ENCODE data around the gene PRKCB. TPM values are rescaled to one million over a fixed set of nuclear protein-coding genes. Genes with fewer than 3 reads are reported as not detected.

PRKCB gene
- total and polyA plus RNA-seq, 2 of the 8 experiments (the other 6 are each of a cell fraction or from before 2014, with no cell fraction given), result 7.1 to 12.1 TPM

DNA sequence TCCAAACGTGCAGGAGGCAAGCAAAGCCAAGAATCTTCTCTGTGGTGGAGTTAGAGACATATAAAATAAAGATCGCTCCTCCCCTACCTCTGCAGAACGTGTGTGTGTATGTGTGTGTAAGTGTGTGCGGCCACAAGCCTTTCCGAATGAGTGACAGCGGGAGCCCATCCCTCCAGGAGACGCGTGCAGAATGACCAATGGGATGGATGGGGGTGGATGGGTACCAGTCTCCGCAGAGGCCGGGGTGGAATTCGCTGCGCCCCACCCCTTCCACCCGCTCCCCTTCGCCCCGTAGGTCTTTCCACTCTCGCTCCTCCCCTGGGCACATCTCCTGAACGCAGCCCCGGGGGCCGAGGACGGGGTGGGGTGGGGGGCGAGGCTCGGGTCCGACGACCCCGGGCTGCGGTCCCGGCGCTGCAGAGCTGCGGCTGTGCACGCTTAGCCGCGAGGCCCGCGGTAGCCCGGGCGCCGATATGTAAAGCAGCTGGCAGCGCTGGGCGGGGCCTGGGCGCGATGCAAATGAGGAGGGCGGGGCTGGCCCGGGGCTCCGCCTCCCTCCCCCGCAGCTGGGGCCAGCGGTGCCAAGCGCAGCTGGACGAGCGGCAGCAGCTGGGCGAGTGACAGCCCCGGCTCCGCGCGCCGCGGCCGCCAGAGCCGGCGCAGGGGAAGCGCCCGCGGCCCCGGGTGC is at the start of gene PRKCB (continued):
- TF ChIP-seq, protein P1, sequence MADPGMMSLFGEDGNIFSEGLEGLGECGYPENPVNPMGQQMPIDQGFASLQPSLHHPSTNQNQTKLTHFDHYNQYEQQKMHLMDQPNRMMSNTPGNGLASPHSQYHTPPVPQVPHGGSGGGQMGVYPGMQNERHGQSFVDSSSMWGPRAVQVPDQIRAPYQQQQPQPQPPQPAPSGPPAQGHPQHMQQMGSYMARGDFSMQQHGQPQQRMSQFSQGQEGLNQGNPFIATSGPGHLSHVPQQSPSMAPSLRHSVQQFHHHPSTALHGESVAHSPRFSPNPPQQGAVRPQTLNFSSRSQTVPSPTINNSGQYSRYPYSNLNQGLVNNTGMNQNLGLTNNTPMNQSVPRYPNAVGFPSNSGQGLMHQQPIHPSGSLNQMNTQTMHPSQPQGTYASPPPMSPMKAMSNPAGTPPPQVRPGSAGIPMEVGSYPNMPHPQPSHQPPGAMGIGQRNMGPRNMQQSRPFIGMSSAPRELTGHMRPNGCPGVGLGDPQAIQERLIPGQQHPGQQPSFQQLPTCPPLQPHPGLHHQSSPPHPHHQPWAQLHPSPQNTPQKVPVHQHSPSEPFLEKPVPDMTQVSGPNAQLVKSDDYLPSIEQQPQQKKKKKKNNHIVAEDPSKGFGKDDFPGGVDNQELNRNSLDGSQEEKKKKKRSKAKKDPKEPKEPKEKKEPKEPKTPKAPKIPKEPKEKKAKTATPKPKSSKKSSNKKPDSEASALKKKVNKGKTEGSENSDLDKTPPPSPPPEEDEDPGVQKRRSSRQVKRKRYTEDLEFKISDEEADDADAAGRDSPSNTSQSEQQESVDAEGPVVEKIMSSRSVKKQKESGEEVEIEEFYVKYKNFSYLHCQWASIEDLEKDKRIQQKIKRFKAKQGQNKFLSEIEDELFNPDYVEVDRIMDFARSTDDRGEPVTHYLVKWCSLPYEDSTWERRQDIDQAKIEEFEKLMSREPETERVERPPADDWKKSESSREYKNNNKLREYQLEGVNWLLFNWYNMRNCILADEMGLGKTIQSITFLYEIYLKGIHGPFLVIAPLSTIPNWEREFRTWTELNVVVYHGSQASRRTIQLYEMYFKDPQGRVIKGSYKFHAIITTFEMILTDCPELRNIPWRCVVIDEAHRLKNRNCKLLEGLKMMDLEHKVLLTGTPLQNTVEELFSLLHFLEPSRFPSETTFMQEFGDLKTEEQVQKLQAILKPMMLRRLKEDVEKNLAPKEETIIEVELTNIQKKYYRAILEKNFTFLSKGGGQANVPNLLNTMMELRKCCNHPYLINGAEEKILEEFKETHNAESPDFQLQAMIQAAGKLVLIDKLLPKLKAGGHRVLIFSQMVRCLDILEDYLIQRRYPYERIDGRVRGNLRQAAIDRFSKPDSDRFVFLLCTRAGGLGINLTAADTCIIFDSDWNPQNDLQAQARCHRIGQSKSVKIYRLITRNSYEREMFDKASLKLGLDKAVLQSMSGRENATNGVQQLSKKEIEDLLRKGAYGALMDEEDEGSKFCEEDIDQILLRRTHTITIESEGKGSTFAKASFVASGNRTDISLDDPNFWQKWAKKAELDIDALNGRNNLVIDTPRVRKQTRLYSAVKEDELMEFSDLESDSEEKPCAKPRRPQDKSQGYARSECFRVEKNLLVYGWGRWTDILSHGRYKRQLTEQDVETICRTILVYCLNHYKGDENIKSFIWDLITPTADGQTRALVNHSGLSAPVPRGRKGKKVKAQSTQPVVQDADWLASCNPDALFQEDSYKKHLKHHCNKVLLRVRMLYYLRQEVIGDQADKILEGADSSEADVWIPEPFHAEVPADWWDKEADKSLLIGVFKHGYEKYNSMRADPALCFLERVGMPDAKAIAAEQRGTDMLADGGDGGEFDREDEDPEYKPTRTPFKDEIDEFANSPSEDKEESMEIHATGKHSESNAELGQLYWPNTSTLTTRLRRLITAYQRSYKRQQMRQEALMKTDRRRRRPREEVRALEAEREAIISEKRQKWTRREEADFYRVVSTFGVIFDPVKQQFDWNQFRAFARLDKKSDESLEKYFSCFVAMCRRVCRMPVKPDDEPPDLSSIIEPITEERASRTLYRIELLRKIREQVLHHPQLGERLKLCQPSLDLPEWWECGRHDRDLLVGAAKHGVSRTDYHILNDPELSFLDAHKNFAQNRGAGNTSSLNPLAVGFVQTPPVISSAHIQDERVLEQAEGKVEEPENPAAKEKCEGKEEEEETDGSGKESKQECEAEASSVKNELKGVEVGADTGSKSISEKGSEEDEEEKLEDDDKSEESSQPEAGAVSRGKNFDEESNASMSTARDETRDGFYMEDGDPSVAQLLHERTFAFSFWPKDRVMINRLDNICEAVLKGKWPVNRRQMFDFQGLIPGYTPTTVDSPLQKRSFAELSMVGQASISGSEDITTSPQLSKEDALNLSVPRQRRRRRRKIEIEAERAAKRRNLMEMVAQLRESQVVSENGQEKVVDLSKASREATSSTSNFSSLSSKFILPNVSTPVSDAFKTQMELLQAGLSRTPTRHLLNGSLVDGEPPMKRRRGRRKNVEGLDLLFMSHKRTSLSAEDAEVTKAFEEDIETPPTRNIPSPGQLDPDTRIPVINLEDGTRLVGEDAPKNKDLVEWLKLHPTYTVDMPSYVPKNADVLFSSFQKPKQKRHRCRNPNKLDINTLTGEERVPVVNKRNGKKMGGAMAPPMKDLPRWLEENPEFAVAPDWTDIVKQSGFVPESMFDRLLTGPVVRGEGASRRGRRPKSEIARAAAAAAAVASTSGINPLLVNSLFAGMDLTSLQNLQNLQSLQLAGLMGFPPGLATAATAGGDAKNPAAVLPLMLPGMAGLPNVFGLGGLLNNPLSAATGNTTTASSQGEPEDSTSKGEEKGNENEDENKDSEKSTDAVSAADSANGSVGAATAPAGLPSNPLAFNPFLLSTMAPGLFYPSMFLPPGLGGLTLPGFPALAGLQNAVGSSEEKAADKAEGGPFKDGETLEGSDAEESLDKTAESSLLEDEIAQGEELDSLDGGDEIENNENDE (IDR thresholded peaks at IDR 0.05; ENCODE audit: insufficient replicate concordance, low read length), result no peak
- TF ChIP-seq TAF1 (IDR thresholded peaks at IDR 0.05; ENCODE audit: low read depth, low read length) (peak; percentile 31; the same call in 1 of the 2 replicates), SIN3A (conservative IDR thresholded peaks at IDR 0.05 in 1 of 2, IDR thresholded peaks at IDR 0.05 in 1 of 2; ENCODE audit: low read depth in 1 of 2, low read length in 2 of 2) (peak; percentile 73 to 92; a peak in 2 of 4 replicates), RNF2 (IDR thresholded peaks at IDR 0.05; ENCODE audit: borderline replicate concordance, low read depth, low read length, missing control alignments, poor library complexity, severe bottlenecking) (no peak), ASH2L (IDR thresholded peaks at IDR 0.05; ENCODE audit: low read length) (no peak), EGR1 (IDR thresholded peaks at IDR 0.05; ENCODE audit: borderline replicate concordance, low read depth, low read length) (peak; percentile 95), YY1 (IDR thresholded peaks at IDR 0.05; ENCODE audit: low read depth, low read length) (no peak), SIX5 (IDR thresholded peaks at IDR 0.05; ENCODE audit: low read depth, low read length) (no peak), PHF8 (conservative IDR thresholded peaks at IDR 0.05; ENCODE audit: low read depth, low read length) (peak; percentile 38; the same call in 1 of the 2 replicates)
- TF ChIP-seq, protein P2, sequence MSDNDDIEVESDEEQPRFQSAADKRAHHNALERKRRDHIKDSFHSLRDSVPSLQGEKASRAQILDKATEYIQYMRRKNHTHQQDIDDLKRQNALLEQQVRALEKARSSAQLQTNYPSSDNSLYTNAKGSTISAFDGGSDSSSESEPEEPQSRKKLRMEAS (IDR thresholded peaks at IDR 0.05), result peak; percentile 28; the same call in 1 of the 2 replicates
